Mucosa of descending colon (tissue), 3 donors: ENCODE measurements around the gene ZSCAN21. TPM values are rescaled to one million over a fixed set of nuclear protein-coding genes. Genes with fewer than 3 reads are reported as not detected.

Experiments used
- ATAC-seq: fragments of 200-7000 bp; cut with Tn5 transposase; one replicate; pipeline ENCODE4 v1.9.1; 2020; ENCODE audit warnings: mild to moderate bottlenecking, moderate library complexity
- DNase-seq, 3 donors: peaks; one replicate each; pipeline ENCODE4 v3.0.0-alpha.2; 2020
- H3K36me3 ChIP-seq: fragments of 200-600 bp; one replicate; pipeline ENCODE4 v1.8.0; 2021; ENCODE audit warnings: low read depth, mild to moderate bottlenecking
- H3K4me1 ChIP-seq: fragments of 200-600 bp; one replicate; pipeline ENCODE4 v1.8.0; 2021; ENCODE audit warnings: low read depth, mild to moderate bottlenecking
- H3K4me3 ChIP-seq: fragments of 200-600 bp; one replicate; pipeline ENCODE4 v1.8.0; 2021; ENCODE audit warnings: mild to moderate bottlenecking
- H3K9me3 ChIP-seq: fragments of 200-600 bp; one replicate; pipeline ENCODE4 v1.8.0; 2021; ENCODE audit warnings: mild to moderate bottlenecking
- CTCF ChIP-seq: fragments of 200-600 bp; IDR thresholded peaks from one replicate; pipeline ENCODE4 v1.8.0; 2022; ENCODE audit warnings: antibody characterized with exemption, mild to moderate bottlenecking
- intact Hi-C, 2 donors: fragments of 100-400 bp; cut with DNase I in 1 of 2; cut with micrococcal nuclease in 1 of 2; formaldehyde crosslinking; loops; one replicate each; pipeline versions ENCODE4 v1.11.0 to v1.11.1; 2022; cut with DNase I, micrococcal nuclease
- total RNA-seq, 3 donors: library from RNA; stranded (reverse); fragmentation: NEBNext Ultra II Directional in 2 of 3; extraction: Animal tissue kit (Norgen Biotek cat#: 25700) in 2 of 3; gene quantifications; one replicate each; pipeline versions ENCODE4 v1.2.1 to v1.2.4, GENCODE V29; 2021 to 2023
- donor health status: DM: no; HTN: no; CAD: no; lungs with moderate emphysema.
- donor health status: DM: no; HTN: no; CAD: no.
- donor health status: DM: no; HTN: yes; CAD: no.

The ZSCAN21 gene
- total RNA-seq, 3 donors from 2014 or later = 6.9 to 13.9 (median 7.7) TPM

GRCh38 chr7:100090527-100091410, 41.2 kb downstream of the ZSCAN21 start:
- DNase-seq (no peak), ATAC-seq (no peak)
- Histone ChIP-seq H3K4me1 (peaks cover 6% of the 10 kb centered on the region), H3K4me3 (no peak overlapping the region), H3K9me3 (no peaks in the 10 kb centered on the region), H3K36me3 (peaks cover 7% of the 10 kb centered on the region)
- intact Hi-C loops = no loop called here
- TF ChIP-seq CTCF = no peak

- Histone ChIP-seq H3K4me3 (no peak overlapping the region), H3K9me3 (no peaks in the 10 kb centered on the region), H3K36me3 (peaks cover 7% of the 10 kb centered on the region), H3K4me1 (peaks cover 6% of the 10 kb centered on the region)
- ATAC-seq (no peak), DNase-seq (peak in 1 of 3 donors; percentile 32)
- no peak for TF ChIP-seq CTCF
- intact Hi-C loops = no loop called here
Measured at GRCh38 chr7:100091411-100092181, 42.0 kb downstream of the ZSCAN21 start.

- H3K36me3 ChIP-seq = peaks cover 12% of the 10 kb centered on the region
- intact Hi-C loops = no loop called here
- H3K4me3 ChIP-seq = no peak overlapping the region
- DNase-seq (no peak), ATAC-seq (no peak)
- no peak for TF ChIP-seq CTCF
- H3K4me1 ChIP-seq = peaks cover 4% of the 10 kb centered on the region
- no peaks in the 10 kb centered on the region for H3K9me3 ChIP-seq
Measured at GRCh38 chr7:100093054-100093453, 43.5 kb downstream of the ZSCAN21 start.

- Histone ChIP-seq H3K9me3 (no peaks in the 10 kb centered on the region), H3K36me3 (peaks cover 12% of the 10 kb centered on the region), H3K4me1 (no peaks in the 10 kb centered on the region), H3K4me3 (no peak overlapping the region)
- no peak for DNase-seq
- no peak for ATAC-seq
- intact Hi-C loops = no loop called here
- no peak for TF ChIP-seq CTCF
Measured at GRCh38 chr7:100093498-100093897, 43.9 kb downstream of the ZSCAN21 start.

GRCh38 chr7:100093925-100094486, 44.4 kb downstream of the ZSCAN21 start:
- Histone ChIP-seq H3K36me3 (peaks cover 12% of the 10 kb centered on the region), H3K9me3 (no peaks in the 10 kb centered on the region), H3K4me1 (no peaks in the 10 kb centered on the region), H3K4me3 (no peak overlapping the region)
- ATAC-seq = no peak
- no peak for TF ChIP-seq CTCF
- intact Hi-C loops = no loop called here
- DNase-seq = no peak
